ENCODE data around the gene IL15RA.

DNA sequence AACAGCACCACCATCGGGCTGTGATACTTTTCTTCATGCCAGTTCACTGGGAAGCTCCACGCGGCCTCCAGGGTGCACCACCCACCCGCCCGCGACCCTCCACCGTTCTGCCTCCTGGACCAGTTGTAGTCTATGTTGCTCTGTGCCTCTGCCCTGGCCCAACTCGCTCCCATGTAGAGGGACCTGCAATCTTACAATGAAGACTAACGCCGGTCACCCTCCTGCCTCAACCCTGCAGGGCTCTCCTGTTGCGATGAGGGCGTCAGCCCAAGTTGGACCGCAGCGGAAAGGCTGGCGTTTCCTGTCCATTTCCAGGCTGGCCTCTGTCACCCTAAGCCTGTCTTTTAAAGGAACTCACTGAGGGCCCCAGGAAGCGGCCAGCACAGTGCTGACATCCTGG lies 34.9 kb downstream of the IL15RA start:
- TF ChIP-seq, protein P1, sequence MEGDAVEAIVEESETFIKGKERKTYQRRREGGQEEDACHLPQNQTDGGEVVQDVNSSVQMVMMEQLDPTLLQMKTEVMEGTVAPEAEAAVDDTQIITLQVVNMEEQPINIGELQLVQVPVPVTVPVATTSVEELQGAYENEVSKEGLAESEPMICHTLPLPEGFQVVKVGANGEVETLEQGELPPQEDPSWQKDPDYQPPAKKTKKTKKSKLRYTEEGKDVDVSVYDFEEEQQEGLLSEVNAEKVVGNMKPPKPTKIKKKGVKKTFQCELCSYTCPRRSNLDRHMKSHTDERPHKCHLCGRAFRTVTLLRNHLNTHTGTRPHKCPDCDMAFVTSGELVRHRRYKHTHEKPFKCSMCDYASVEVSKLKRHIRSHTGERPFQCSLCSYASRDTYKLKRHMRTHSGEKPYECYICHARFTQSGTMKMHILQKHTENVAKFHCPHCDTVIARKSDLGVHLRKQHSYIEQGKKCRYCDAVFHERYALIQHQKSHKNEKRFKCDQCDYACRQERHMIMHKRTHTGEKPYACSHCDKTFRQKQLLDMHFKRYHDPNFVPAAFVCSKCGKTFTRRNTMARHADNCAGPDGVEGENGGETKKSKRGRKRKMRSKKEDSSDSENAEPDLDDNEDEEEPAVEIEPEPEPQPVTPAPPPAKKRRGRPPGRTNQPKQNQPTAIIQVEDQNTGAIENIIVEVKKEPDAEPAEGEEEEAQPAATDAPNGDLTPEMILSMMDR (conservative IDR thresholded peaks at IDR 0.05; ENCODE audit: low read depth, low read length): no peak
- TF ChIP-seq EZH2 (IDR thresholded peaks at IDR 0.05; ENCODE audit: low read length, unreplicated experiment): no peak
- no peak for TF ChIP-seq EZH2phosphoT487 (IDR thresholded peaks at IDR 0.05; ENCODE audit: borderline replicate concordance, low read length)

All from PC-3 (cell line).